OCI-LY7 (cell line): ENCODE measurements around the gene NRDC.
"Not testable (repeated sequence)": the region's sequence is repeated elsewhere in the genome, so short reads cannot be mapped to it uniquely, and the experiment has no call there.

ENCODE experiments used
- CTCF ChIP-seq: fragments of 200-600 bp; sonication (generic); conservative IDR thresholded peaks from 2 replicates; pipeline ENCODE4 v1.5.1; 2014; ENCODE audit warnings: mild to moderate bottlenecking, antibody characterized with exemption, low read length, moderate library complexity, mixed read lengths
- EZH2phosphoT487 ChIP-seq: fragments of 200-600 bp; sonication (generic); IDR thresholded peaks from 2 replicates; pipeline ENCODE4 v1.6.1; 2018; ENCODE audit warnings: low read depth, borderline replicate concordance, mild to moderate bottlenecking, mixed run types, antibody characterized with exemption, low read length, moderate library complexity, mixed read lengths

GRCh38 chr1:51819021-51819420, 59.5 kb downstream of the NRDC start:
- TF ChIP-seq CTCF, EZH2phosphoT487: not testable (repeated sequence)
